Measurements from ENCODE around the gene ZNF22. TPM values are rescaled to one million over a fixed set of nuclear protein-coding genes. Genes with fewer than 3 reads are reported as not detected.

ZNF22 gene
- polyA plus RNA-seq, 1 experiment, result 23.4 TPM

- CTCF ChIA-PET, result interaction anchor here (1.1 to 1.6 kb wide), 2 partner anchors 12 to 46 kb away, joined by 3 to 5 read pairs; no protein-coding TSS in a partner anchor
- H3K4me3 ChIP-seq (ENCODE audit: low read depth, low read length), result no peak overlapping the region
- TF ChIP-seq CTCF (IDR thresholded peaks at IDR 0.05; ENCODE audit: low read depth, low read length), result no peak
- H3K9me3 ChIP-seq (ENCODE audit: control insufficient read depth, insufficient read depth, low read length), result peaks cover 6% of the 10 kb centered on the region; the same call in 1 of the 2 replicates
- no peak for DNase-seq (ENCODE audit: low read depth, low spot score)
- no peaks in the 10 kb centered on the region for H3K27me3 ChIP-seq (ENCODE audit: control insufficient read depth, insufficient read depth, low read length)
- H3K27ac ChIP-seq (ENCODE audit: low read depth, low read length), result peak overlapping the region; percentile 83
- POLR2A ChIA-PET, result interaction anchor here (0.8 to 1.3 kb wide), 5 partner anchors 12 to 44 kb away, joined by 3 to 7 read pairs (median 3); no protein-coding TSS in a partner anchor
These were observed 21.2 kb upstream of the ZNF22 start for GRCh38 chr10:44979281-44980191.

- H3K9me3 ChIP-seq (ENCODE audit: control insufficient read depth, insufficient read depth, low read length), result peaks cover 6% of the 10 kb centered on the region; the same call in 1 of the 2 replicates
- DNase-seq (ENCODE audit: low read depth, low spot score), result no peak
- peak overlapping the region; percentile 83 for H3K27ac ChIP-seq (ENCODE audit: low read depth, low read length)
- no peak overlapping the region for H3K4me3 ChIP-seq (ENCODE audit: low read depth, low read length)
- ChIA-PET POLR2A (interaction anchor here (0.6 to 1.7 kb wide), 5 partner anchors 14 to 28 kb away, joined by 3 to 10 read pairs (median 4); partner anchors contain the start of gene ZNF22), CTCF (interaction anchor here (0.8 to 1.6 kb wide), 2 partner anchors 14 to 47 kb away, joined by 3 read pairs; no protein-coding TSS in a partner anchor)
- no peak for TF ChIP-seq CTCF (IDR thresholded peaks at IDR 0.05; ENCODE audit: low read depth, low read length)
- no peaks in the 10 kb centered on the region for H3K27me3 ChIP-seq (ENCODE audit: control insufficient read depth, insufficient read depth, low read length)
These were observed 20.2 kb upstream of the ZNF22 start for GRCh38 chr10:44980309-44981171.

- H3K27ac ChIP-seq (ENCODE audit: low read depth, low read length), result peak overlapping the region; percentile 98
- H3K4me3 ChIP-seq (ENCODE audit: low read depth, low read length), result no peak overlapping the region
- H3K27me3 ChIP-seq (ENCODE audit: control insufficient read depth, insufficient read depth, low read length), result no peaks in the 10 kb centered on the region
- CTCF ChIA-PET, result interaction anchor here (0.8 kb wide), 1 partner anchor 13 kb away, joined by 3 read pairs; no protein-coding TSS in a partner anchor
- DNase-seq (ENCODE audit: low read depth, low spot score), result peak; percentile 58
- POLR2A ChIA-PET, result interaction anchor here (0.8 to 1.7 kb wide), 4 partner anchors 16 to 29 kb away, joined by 3 to 10 read pairs (median 4); partner anchors contain the start of gene ZNF22
- peaks cover 6% of the 10 kb centered on the region; the same call in 1 of the 2 replicates for H3K9me3 ChIP-seq (ENCODE audit: control insufficient read depth, insufficient read depth, low read length)
- TF ChIP-seq CTCF (IDR thresholded peaks at IDR 0.05; ENCODE audit: low read depth, low read length), result no peak
These were observed 19.3 kb upstream of the ZNF22 start for GRCh38 chr10:44981172-44982113.

GRCh38 chr10:44982114-44982460 lies 18.6 kb upstream of the ZNF22 start:
- DNase-seq (ENCODE audit: low read depth, low spot score), result no peak
- CTCF ChIA-PET, result no interaction called here

More at GRCh38 chr10:44982114-44982460, 18.6 kb upstream of the ZNF22 start:
- peak overlapping the region; percentile 98 for H3K27ac ChIP-seq (ENCODE audit: low read depth, low read length)
- POLR2A ChIA-PET, result interaction anchor here (1.4 to 1.7 kb wide), 2 partner anchors 18 to 19 kb away, joined by 6 to 10 read pairs; partner anchors contain the start of gene ZNF22
- TF ChIP-seq CTCF (IDR thresholded peaks at IDR 0.05; ENCODE audit: low read depth, low read length), result no peak
- H3K27me3 ChIP-seq (ENCODE audit: control insufficient read depth, insufficient read depth, low read length), result no peaks in the 10 kb centered on the region
- no peak overlapping the region for H3K4me3 ChIP-seq (ENCODE audit: low read depth, low read length)
- H3K9me3 ChIP-seq (ENCODE audit: control insufficient read depth, insufficient read depth, low read length), result peaks cover 6% of the 10 kb centered on the region; the same call in 1 of the 2 replicates

Data from AG04450 (cell line).